HG03354 (cell line): ENCODE data around the gene SLC2A6.

Experiments
- ATAC-seq: cut with Tn5 transposase; IDR thresholded peaks from one replicate; pipeline ENCODE4 v1.9.1; 2021; ENCODE audit warnings: mild to moderate bottlenecking; ENCODE audit not compliant: unreplicated experiment, poor library complexity, severe bottlenecking

SLC2A6 gene

GRCh38 chr9:133421615-133422542 is 57.0 kb downstream of the SLC2A6 start, which contains the start of gene ADAMTS13:
ADAMTS13 (plus strand) TSS chr9:133422367; CDS start chr9:133422444, 77 bp downstream.
- no peak for ATAC-seq
